Omental fat pad (tissue), 4 donors: ENCODE results near the gene SLC9A9. TPM values are rescaled to one million over a fixed set of nuclear protein-coding genes. Genes with fewer than 3 reads are reported as not detected.

Experiments
- ATAC-seq: fragments of 150-250 bp; one replicate; pipeline ENCODE4 v1.9.1; 2016; ENCODE audit warnings: mild to moderate bottlenecking, moderate library complexity; ENCODE audit not compliant: low FRiP score
- DNase-seq: peaks from one replicate; pipeline ENCODE4 v3.0.0-alpha.2; 2019; ENCODE audit warnings: low spot score
- total RNA-seq, 4 donors: library from RNA; depleted of rRNA; stranded (reverse); fragments of >200 nt; gene quantifications; one replicate each; pipeline ENCODE4 v1.1.0, GENCODE V29; 2016
- TF ChIP-seq, protein P1 (sequence below), 3 donors: fragments of 450-650 bp; IDR thresholded peaks; one replicate each; pipeline ENCODE4 v1.5.1; 2016 to 2017; ENCODE audit warnings: antibody characterized with exemption in 3 of 3, mild to moderate bottlenecking in 3 of 3, moderate library complexity in 2 of 3

SLC9A9 gene
- total RNA-seq, 4 donors from 2014 or later, result 15.5 to 39.6 (median 26.9) TPM

DNA sequence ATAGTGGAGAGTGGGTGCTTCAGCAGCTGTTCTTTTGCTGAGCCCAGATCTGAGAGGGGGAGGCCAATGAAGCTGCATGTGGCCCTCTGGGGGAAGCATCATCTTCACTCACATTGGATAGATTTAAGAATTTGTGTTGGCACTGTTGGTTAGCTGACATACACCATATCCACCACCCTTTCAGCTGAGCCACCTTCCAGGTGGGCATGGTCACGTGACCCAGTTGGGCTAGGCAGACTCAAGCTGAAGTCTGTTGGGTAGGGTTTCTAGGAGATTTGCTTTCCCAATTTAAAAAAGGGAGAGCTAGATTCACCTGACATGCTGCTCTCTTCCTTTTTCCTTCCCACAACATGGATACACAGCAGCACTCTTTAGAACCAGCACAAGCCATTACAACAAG lies 417.7 kb downstream of the SLC9A9 start:
- DNase-seq, result no peak
- TF ChIP-seq, protein P1, sequence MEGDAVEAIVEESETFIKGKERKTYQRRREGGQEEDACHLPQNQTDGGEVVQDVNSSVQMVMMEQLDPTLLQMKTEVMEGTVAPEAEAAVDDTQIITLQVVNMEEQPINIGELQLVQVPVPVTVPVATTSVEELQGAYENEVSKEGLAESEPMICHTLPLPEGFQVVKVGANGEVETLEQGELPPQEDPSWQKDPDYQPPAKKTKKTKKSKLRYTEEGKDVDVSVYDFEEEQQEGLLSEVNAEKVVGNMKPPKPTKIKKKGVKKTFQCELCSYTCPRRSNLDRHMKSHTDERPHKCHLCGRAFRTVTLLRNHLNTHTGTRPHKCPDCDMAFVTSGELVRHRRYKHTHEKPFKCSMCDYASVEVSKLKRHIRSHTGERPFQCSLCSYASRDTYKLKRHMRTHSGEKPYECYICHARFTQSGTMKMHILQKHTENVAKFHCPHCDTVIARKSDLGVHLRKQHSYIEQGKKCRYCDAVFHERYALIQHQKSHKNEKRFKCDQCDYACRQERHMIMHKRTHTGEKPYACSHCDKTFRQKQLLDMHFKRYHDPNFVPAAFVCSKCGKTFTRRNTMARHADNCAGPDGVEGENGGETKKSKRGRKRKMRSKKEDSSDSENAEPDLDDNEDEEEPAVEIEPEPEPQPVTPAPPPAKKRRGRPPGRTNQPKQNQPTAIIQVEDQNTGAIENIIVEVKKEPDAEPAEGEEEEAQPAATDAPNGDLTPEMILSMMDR (IDR thresholded peaks at IDR 0.05), result no peak
- ATAC-seq, result no peak

DNA sequence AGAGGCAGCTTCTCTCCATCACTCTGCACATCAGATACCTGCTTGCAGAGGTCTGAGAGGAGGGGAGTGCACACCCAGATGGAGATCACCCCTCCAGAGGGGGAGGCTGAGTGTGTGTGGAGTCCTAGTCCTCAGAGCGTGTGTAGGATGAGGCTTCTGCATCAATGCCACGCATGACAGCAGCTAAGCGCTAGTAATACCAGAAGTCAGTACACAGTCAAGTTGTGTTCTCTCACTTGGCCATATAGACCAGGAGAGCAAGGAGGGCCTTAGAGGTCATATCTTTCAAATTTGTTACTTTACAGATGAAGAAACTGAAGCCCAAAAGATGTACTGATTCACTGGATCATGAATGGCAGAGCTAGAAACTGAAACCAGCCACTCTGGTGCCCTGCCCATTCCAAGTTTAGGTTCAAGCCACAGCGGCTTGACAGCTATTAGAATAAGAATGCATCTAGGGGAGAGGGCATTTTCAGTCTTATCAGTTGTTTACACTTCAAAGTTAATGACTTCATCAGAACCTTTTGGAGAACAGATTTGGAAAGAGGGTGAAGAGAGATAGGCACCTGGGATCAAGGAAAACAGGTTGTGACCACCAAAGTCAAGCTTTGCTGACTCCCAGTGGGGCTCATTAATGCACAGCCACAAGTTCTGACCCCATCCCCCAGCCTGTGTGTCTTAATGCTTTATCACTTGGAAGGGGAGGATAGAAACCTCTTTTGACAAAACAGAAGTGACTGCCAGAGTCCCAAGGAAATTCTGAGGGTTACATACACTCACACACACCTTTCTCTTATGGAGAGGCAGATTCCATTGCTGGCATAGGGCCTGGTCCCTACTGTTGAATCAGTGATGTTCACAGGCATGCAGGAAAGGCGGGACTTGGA lies 418.4 kb downstream of the SLC9A9 start:
- ATAC-seq (no peak), DNase-seq (no peak)
- TF ChIP-seq, protein P1 (IDR thresholded peaks at IDR 0.05), result no peak

DNA sequence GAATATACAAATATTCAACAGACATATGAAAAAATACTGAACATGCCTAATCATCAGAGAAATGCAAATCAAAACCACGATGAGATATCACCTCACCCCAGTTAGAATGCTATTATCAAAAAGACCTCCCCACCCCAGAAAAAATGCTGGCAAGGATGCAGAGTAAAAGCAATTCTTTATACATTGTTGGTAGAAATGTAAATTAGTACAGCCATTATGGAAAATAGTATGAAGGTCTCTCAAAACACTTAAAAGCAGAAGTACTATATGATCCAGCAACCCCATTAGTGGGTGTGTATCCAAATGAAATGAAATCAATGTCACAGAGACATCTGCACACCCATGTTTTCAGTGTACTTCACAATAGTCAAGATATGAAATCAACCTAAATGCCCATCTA lies 420.0 kb downstream of the SLC9A9 start:
- DNase-seq (no peak), ATAC-seq (no peak)
- TF ChIP-seq, protein P1 (IDR thresholded peaks at IDR 0.05), result no peak

DNA sequence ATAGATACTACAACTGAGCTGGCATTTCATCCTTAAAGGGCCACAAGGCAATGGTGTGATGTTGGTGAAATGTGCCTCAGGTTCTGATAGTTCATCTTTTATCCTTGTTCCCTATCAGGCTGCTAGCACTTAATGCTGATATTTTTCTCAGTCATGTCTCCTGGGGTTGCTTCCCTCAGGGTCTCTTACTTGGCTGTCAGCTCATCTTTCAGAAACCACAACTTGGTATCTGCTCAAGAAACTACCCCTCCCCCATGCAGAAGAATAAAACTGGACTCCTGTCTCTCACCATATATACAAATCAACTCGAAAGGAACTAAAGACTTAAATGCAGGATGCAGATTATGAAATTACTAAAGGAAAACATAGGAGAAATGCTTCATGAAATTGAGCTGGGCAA lies 420.6 kb downstream of the SLC9A9 start:
- no peak for ATAC-seq
- TF ChIP-seq, protein P1 (IDR thresholded peaks at IDR 0.05), result no peak
- no peak for DNase-seq

DNA sequence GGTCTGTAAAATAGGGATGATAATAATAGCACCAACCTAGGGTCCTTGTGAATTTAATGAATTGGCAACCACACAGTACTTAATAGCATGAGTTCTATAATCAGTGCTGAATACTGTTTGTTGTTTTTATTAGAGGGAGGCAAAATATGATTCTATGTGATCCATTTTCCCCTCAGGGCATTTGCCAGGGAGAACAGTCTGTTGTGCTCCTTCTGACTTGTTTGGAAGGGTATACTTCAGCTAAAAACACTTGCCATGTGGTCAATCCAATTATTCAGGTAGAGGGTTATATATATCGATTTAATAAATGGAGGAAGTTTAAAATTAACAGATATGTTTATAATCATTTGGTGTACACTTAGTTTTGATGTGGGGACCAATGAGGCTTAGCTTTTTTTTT lies 423.4 kb downstream of the SLC9A9 start:
- ATAC-seq (no peak), DNase-seq (no peak)
- TF ChIP-seq, protein P1 (IDR thresholded peaks at IDR 0.05), result no peak

DNA sequence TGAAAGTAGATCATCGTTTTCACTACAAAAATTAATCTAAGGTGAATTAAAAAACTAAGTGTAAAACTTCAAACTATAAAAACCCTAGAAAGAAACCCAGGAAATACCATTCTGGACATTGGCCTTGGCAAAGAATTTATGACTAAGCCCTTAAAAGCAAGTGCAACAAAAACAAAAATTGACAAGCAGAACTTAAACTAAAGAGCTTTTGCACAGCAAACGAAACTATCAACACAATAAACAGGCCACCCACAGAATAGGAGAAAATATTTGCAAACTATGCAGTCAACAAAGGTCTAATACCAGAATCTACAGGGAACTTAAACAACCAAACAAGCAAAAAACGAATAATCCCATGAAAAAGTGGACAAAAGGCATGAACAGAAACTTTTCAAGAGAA lies 426.7 kb downstream of the SLC9A9 start:
- TF ChIP-seq, protein P1 (IDR thresholded peaks at IDR 0.05), result no peak
- ATAC-seq (no peak), DNase-seq (no peak)

DNA sequence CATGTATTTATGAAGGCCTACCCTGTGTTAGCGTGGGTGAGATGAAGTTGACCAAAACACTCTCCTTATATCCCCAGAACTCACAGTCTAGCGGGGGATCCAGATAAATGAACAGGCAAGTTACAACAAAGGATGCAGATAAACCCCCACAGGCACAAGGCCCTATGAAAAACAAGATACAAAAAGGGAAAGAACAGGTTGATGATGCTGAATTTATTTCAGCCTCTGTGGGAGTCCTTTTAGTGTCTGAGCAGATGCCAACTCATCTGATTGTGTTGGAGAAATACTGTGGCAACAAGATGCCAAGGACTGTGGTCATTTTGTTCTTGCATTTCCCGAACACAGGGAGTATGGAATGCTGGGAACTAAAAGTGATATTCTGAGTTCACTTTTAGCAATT lies 428.7 kb downstream of the SLC9A9 start:
- TF ChIP-seq, protein P1 (IDR thresholded peaks at IDR 0.05), result no peak

More for the DNA sequence above, 428.7 kb downstream of the SLC9A9 start:
- ATAC-seq, result no peak
- no peak for DNase-seq
